PC-3 (cell line): Measurements from ENCODE around the gene WFDC10A.

Source experiments
- CTCF ChIP-seq: fragments of 300-600 bp; sonication (generic); conservative IDR thresholded peaks from 2 replicates; pipeline ENCODE4 v1.5.1; 2017; ENCODE audit warnings: antibody characterized with exemption, low read depth, mild to moderate bottlenecking, low read length
- EZH2 ChIP-seq: fragments of 300-600 bp; sonication (generic); IDR thresholded peaks from one replicate; pipeline ENCODE4 v1.6.1; 2017; ENCODE audit warnings: antibody characterized with exemption, mild to moderate bottlenecking, low read length; ENCODE audit not compliant: unreplicated experiment
- EZH2phosphoT487 ChIP-seq: fragments of 300-600 bp; sonication (generic); IDR thresholded peaks from 2 replicates; pipeline ENCODE4 v1.6.1; 2018; ENCODE audit warnings: mild to moderate bottlenecking, antibody characterized with exemption, low read length, borderline replicate concordance

- TF ChIP-seq CTCF (no peak), EZH2 (no peak), EZH2phosphoT487 (no peak)
These were observed 40.6 kb downstream of the WFDC10A start, which contains the start of gene WFDC11 for GRCh38 chr20:45670139-45670538.
